Measurements from ENCODE around the gene OR12D3. TPM values are rescaled to one million over a fixed set of nuclear protein-coding genes. Genes with fewer than 3 reads are reported as not detected.

Gene OR12D3
- total RNA-seq, 2 experiments from 2014 or later, result not detected

GRCh38 chr6:29376003-29376402 is 912 bp upstream of the OR12D3 start:
- no peak for DNase-seq (ENCODE audit: low spot score)
- Histone ChIP-seq H3K4me3 (ENCODE audit: low read depth, low read length, poor library complexity, severe bottlenecking) (no peak overlapping the region), H3K27ac (ENCODE audit: low read depth, low read length, poor library complexity, severe bottlenecking) (no peak overlapping the region), H4K20me1 (ENCODE audit: insufficient read depth, low read length) (no peaks in the 10 kb centered on the region), H2AFZ (ENCODE audit: low read length) (no peak overlapping the region), H3K9me3 (ENCODE audit: low read length) (no peaks in the 10 kb centered on the region), H3K9me2 (ENCODE audit: insufficient read depth, low read length) (no peaks in the 10 kb centered on the region), H3K4me1 (ENCODE audit: insufficient read depth, low read length, poor library complexity, severe bottlenecking) (no peaks in the 10 kb centered on the region), H3K36me3 (ENCODE audit: insufficient read depth, low read length) (no peaks in the 10 kb centered on the region), H3K4me2 (ENCODE audit: low read length) (no peak overlapping the region), H3K79me2 (ENCODE audit: insufficient read depth, low read depth, low read length) (no peaks in the 10 kb centered on the region)
- POLR2A ChIA-PET, result no interaction called here
- TF ChIP-seq EZH2phosphoT487 (IDR thresholded peaks at IDR 0.05; ENCODE audit: borderline replicate concordance, low read depth, low read length) (no peak), CTCF (conservative IDR thresholded peaks at IDR 0.05; ENCODE audit: low read length) (no peak; the same call in 1 of the 2 replicates)
- CTCF ChIA-PET (ENCODE audit: unreplicated experiment), result no interaction called here
- intact Hi-C loops (cut with micrococcal nuclease; ENCODE audit: unreplicated experiment), result loop anchor here (1.0 kb wide), 1 partner anchor 213 kb away; no protein-coding TSS in a partner anchor
- no TSS peak for BruUV-seq (replicated peaks)

- H3K9me3 ChIP-seq (ENCODE audit: low read length), result no peaks in the 10 kb centered on the region
- no peak for DNase-seq (ENCODE audit: low spot score)
- no peak within 1 kb of the TSS for H2AFZ ChIP-seq (ENCODE audit: low read length)
- no peaks in the 10 kb centered on the region for H3K9me2 ChIP-seq (ENCODE audit: insufficient read depth, low read length)
- intact Hi-C loops (cut with micrococcal nuclease; ENCODE audit: unreplicated experiment), result no loop called here
- TF ChIP-seq CTCF (conservative IDR thresholded peaks at IDR 0.05; ENCODE audit: low read length) (no peak), EZH2phosphoT487 (IDR thresholded peaks at IDR 0.05; ENCODE audit: borderline replicate concordance, low read depth, low read length) (no peak)
- H3K4me2 ChIP-seq (ENCODE audit: low read length), result no peak within 1 kb of the TSS
- H4K20me1 ChIP-seq (ENCODE audit: insufficient read depth, low read length), result no peaks in the 10 kb centered on the region
- no TSS peak for BruUV-seq (replicated peaks)
- H3K79me2 ChIP-seq (ENCODE audit: insufficient read depth, low read depth, low read length), result no peaks in the 10 kb centered on the region
- H3K27ac ChIP-seq (ENCODE audit: low read depth, low read length, poor library complexity, severe bottlenecking), result no peak within 1 kb of the TSS
- no peaks in the 10 kb centered on the region for H3K36me3 ChIP-seq (ENCODE audit: insufficient read depth, low read length)
- ChIA-PET POLR2A (no interaction called here), CTCF (ENCODE audit: unreplicated experiment) (no interaction called here)
- no peak within 1 kb of the TSS for H3K4me3 ChIP-seq (ENCODE audit: low read depth, low read length, poor library complexity, severe bottlenecking)
- H3K4me1 ChIP-seq (ENCODE audit: insufficient read depth, low read length, poor library complexity, severe bottlenecking), result no peaks in the 10 kb centered on the region
These were observed 6.3 kb downstream of the OR12D3 start, which contains the start of gene OR5V1 for GRCh38 chr6:29368765-29369164. TSS of gene OR5V1 (minus strand) at chr6:29368865. CDS start at chr6:29356195, 12,670 bp downstream.

GRCh38 chr6:29355603-29356002 is 19.5 kb downstream of the OR12D3 start:
- Histone ChIP-seq H3K9me3 (ENCODE audit: low read length) (no peaks in the 10 kb centered on the region), H2AFZ (ENCODE audit: low read length) (no peak overlapping the region), H3K4me3 (ENCODE audit: low read depth, low read length, poor library complexity, severe bottlenecking) (no peak overlapping the region), H3K9me2 (ENCODE audit: insufficient read depth, low read length) (no peaks in the 10 kb centered on the region), H3K27ac (ENCODE audit: low read depth, low read length, poor library complexity, severe bottlenecking) (no peak overlapping the region), H3K4me2 (ENCODE audit: low read length) (no peak overlapping the region), H4K20me1 (ENCODE audit: insufficient read depth, low read length) (no peaks in the 10 kb centered on the region), H3K36me3 (ENCODE audit: insufficient read depth, low read length) (no peaks in the 10 kb centered on the region), H3K4me1 (ENCODE audit: insufficient read depth, low read length, poor library complexity, severe bottlenecking) (no peaks in the 10 kb centered on the region), H3K79me2 (ENCODE audit: insufficient read depth, low read depth, low read length) (no peaks in the 10 kb centered on the region)
- ChIA-PET CTCF (ENCODE audit: unreplicated experiment) (no interaction called here), POLR2A (no interaction called here)
- no peak for DNase-seq (ENCODE audit: low spot score)
- no TSS peak for BruUV-seq (replicated peaks)
- 0 out of 2 replicates have a peak, but pooled peaks have one; percentile 12 for TF ChIP-seq CTCF (conservative IDR thresholded peaks at IDR 0.05; ENCODE audit: low read length)
- no peak for TF ChIP-seq EZH2phosphoT487 (IDR thresholded peaks at IDR 0.05; ENCODE audit: borderline replicate concordance, low read depth, low read length)
- intact Hi-C loops (cut with micrococcal nuclease; ENCODE audit: unreplicated experiment), result no loop called here
